GM18858 (cell line): ENCODE measurements around the gene CLEC16A.

Source experiments
- ATAC-seq: cut with Tn5 transposase; IDR thresholded peaks from one replicate; pipeline ENCODE4 v1.9.1; 2021; ENCODE audit not compliant: unreplicated experiment

CLEC16A gene

GRCh38 chr16:11056993-11057649, 112.8 kb downstream of the CLEC16A start:
- ATAC-seq, result no peak

DNA sequence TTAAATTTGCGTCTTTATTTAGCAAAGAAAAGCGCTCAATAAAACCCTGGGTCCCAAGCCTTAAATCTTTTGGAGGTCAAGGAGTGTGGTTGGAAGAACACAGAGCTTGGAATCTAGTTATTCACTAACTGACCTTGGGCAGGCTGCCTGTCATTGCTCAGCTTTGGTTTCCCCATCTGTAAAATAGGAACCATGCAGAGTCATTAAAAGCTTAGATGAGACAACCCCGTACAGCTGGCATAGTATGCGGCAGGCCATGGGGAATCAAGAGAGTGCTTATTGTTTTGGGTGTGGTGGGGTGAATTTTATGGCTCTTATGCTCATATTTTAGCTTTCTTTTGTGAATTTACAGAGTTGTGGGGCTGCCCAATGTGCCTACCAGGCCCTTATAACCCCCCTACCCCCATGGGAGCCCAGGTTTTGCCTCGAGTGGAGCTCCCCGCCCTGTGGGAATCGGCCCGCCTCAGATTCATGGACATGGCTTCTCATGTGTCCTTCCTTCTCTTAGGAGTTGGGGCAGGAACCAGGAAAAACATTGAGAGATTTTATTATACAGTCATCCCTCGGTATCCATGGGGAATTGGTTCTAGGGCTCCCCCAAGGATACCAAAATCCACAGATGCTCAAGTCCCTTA, 113.5 kb downstream of the CLEC16A start:
- no peak for ATAC-seq

GRCh38 chr16:11058832-11059231, 114.5 kb downstream of the CLEC16A start:
- ATAC-seq, result no peak

DNA sequence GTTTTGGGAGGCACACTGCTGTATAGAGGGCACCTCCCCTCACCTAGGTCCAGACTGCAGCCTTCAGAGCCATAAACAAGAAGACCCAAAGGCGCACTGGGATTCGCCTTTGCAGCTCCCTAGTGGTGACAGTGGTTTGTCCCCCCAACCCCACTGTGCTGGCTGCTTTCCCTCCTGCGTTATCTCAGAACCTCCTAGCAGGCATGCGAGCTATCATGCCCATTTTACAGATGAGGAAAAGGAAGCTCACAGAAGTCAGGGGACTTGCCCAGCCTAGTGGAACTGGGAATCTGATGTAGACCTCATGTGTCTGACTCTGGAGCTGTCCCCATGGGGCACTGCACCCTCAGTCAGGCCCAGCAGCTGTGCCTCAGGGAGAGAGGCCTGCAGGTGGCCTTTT, 115.2 kb downstream of the CLEC16A start:
- no peak for ATAC-seq

- no peak for ATAC-seq
Observed at GRCh38 chr16:11060364-11060763, 116.0 kb downstream of the CLEC16A start.

GRCh38 chr16:11060842-11061241, 116.5 kb downstream of the CLEC16A start:
- no peak for ATAC-seq

DNA sequence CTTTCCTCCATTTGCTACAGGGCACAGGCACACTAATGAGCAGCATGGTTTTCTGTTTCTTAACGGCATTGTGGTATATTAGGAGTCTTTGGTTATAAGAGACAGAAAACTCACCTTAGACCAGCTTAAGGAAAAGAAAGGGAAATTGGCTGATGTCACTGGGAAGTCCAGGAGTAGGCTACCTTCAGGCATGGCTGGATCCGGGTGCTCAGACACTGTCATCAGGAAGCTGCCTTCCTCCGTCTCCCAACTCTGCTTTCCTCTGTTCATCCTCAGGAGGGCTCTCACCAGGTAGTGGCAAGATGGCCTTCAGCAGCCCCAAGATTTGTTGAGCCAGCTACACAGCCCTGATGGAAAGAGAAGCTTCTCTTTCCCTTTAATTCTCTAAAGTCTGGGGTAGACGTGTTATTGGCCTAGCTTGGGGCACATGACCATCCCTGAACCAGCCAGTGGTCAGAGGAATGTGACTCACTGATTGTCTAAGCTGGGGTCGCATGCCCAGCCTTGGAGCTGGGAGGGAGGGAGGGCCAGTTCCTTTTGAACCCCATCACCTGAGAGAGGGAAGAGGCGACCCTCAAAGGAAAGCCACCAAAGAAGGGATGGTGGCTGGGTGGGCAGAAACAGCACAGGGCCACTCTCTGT, 117.4 kb downstream of the CLEC16A start:
- no peak for ATAC-seq

GRCh38 chr16:11063448-11064201, 119.3 kb downstream of the CLEC16A start:
- no peak for ATAC-seq

DNA sequence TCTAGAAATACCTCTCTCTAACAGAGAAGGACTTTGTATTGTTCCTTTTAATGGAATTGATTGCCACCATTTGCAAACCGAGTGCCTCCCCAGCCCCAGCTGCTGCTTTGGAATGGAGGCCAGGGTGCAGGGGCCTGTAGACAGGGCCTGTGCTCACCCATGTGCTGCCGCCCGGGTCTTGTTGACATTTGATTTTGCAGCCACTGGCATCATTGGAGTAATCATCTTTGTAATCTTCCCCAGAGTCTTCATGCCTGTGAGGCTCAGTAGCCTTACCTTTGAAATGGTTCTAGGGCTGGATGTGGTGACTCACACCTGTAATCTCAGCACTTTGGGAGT, 119.8 kb downstream of the CLEC16A start:
- no peak for ATAC-seq

- ATAC-seq, result no peak
Observed at GRCh38 chr16:11064851-11065250, 120.5 kb downstream of the CLEC16A start.

DNA sequence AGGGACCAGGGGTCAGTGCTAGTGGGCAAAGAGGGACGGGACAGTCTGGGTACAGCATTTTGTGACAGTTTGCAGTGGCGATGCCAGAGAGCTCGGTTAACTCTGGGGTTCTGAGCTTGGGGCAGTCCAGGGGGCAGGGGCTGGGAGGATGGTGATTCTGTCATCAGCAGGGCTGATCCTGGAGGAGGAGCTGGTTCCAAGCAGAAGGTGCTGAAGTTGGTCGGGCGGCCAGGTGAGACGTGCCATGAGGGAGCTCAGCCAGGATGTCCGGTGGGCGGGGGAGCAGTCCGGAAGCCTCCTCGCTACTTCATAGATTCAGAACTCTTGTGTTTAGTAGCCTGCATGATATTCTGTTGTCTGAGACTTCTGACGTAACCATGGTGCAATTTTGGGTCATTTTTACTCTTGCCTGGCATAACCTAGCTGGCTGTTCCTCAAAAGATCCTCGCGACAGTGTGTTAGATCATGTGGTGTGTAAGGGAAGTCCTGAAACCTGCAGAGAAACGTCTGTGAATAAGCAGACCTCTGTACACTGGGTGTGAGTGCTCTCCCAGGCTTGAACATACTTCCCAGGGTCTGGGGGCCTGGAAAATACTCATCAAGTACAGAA, 122.0 kb downstream of the CLEC16A start:
- no peak for ATAC-seq

DNA sequence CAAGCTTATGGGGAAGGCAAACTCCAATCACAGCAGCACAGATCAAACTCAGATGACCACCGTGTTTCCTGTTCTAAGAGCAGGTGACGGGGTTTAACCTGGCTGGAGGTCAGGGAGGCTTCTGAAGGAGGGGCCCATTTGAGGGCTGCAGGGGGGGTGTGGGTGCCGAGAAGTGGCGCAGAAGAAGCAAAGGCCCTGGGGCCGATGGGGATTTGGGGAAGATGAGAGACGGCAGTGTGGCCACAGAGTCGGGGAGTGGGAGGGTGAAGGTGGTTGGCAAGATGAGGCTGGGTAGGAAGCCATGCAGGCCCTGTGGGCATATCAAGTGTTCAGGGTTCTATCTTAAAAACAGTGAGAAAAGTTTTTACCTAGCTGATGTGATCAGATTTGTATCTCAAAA, 122.9 kb downstream of the CLEC16A start:
- ATAC-seq, result no peak

DNA sequence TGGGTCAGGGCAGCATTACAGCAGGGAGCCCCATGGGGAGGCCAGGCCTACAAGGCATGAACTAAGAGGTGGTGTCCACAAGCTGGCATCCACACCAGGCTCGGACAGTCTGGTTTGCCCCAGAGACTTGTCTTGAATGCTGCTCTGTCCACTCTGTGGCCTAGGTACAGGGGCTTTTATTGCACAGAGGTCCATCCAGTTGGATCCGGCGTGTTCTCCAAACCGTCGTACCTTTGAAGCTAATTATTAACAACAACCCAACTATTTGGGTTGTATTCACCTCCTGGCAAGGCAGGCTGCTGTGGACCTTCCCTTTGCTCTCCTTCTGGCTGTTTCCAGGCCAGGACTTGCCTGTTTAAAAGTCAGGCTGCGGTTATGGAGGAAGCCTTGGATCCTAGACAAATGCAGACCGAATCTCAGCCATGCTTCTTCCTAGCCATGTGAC, 123.4 kb downstream of the CLEC16A start:
- ATAC-seq, result no peak

GRCh38 chr16:11071829-11072228, 127.5 kb downstream of the CLEC16A start:
- no peak for ATAC-seq

GRCh38 chr16:11072420-11073153, 128.2 kb downstream of the CLEC16A start:
- no peak for ATAC-seq

- ATAC-seq, result no peak
Observed at GRCh38 chr16:11073407-11073999, 129.1 kb downstream of the CLEC16A start.

GRCh38 chr16:11074131-11074530, 129.8 kb downstream of the CLEC16A start:
- ATAC-seq, result no peak

DNA sequence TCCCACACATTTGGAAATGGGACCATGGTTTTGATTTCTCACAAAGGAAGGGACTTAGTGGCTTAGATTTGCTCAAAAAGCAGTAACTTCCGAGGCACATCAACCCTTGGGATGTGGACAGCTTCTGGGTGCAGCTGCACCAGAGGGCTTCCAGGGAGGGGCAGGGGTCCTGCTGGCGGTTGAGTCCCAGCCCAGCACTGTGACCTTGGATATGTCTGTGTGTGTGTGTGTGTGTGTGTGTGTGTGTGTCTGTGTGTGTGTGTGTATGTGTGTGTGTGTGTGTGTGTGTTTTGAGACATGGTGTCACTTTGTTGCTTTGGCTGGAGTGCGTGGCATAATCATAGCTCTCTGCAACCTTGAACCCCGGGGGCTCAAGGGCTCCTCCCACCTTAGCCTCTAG, 130.8 kb downstream of the CLEC16A start:
- no peak for ATAC-seq

DNA sequence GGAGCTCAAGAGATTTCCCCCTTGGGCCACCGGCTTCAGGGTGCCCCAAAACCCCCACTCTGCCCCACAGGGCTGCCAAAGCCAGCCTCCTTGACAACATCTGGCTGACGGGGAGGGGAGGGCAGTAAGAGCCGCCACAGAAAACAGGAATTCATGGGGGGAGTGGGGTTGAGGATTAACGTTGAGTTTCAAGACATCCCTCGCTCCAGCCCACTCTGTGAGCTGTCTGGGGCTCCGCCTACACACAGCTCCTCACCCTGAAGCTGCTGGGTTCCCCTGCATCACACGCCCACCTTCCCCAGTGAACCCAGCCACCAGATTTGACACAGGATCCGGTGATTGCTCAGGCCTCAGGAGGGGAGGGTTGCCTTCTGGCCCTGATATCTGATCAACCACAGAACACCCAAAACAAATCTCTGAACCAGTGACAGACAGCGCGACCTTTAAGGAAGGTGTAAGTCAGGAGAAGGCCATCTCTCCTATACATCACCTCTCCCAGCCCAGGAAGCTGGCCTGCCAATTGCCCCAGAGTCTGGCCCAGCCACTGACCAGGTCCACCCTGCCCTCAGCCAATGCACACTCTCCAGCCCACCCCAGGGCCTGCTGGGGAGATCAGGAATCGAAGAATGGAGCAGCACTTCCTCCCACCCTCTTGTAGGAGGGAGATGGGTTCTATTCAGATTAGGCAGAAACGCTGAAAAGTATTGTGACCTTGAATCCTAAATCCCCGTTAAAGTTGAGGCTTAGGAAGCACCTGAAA, 132.1 kb downstream of the CLEC16A start:
- peak; percentile 65 for ATAC-seq
